DOHH2 (cell line): ENCODE data around the gene PHLDB2.

ENCODE experiments used
- H3F3A ChIP-seq: fragments of 200-600 bp; sonication (generic), shearing (Covaris generic); 2 replicates; pipeline ENCODE4 v1.6.0; 2016; ENCODE audit warnings: antibody characterized with exemption, mild to moderate bottlenecking; ENCODE audit not compliant: control insufficient read depth, insufficient read depth
- H3K27ac ChIP-seq: fragments of 200-600 bp; sonication (generic); 2 replicates; pipeline ENCODE4 v1.5.1; 2014; ENCODE audit warnings: low read depth, mild to moderate bottlenecking, low read length, moderate library complexity
- H3K27me3 ChIP-seq: fragments of 200-600 bp; sonication (generic); 2 replicates; pipeline ENCODE4 v1.6.1; 2014; ENCODE audit warnings: mild to moderate bottlenecking, low read length, mixed read lengths; ENCODE audit not compliant: control insufficient read depth
- H3K36me3 ChIP-seq: fragments of 200-600 bp; sonication (generic); 2 replicates; pipeline ENCODE4 v1.6.1; 2014; ENCODE audit warnings: mild to moderate bottlenecking, low read length, moderate library complexity, mixed read lengths; ENCODE audit not compliant: control insufficient read depth
- H3K4me1 ChIP-seq: fragments of 200-600 bp; sonication (generic); 2 replicates; pipeline ENCODE4 v1.6.1; 2014; ENCODE audit warnings: mild to moderate bottlenecking, low read length, mixed read lengths; ENCODE audit not compliant: control insufficient read depth
- H3K4me2 ChIP-seq: fragments of 200-600 bp; sonication (generic); 2 replicates; pipeline ENCODE4 v1.6.0; 2014; ENCODE audit warnings: mild to moderate bottlenecking, low read length, moderate library complexity
- H3K4me3 ChIP-seq: fragments of 200-600 bp; sonication (generic); 2 replicates; pipeline ENCODE4 v1.5.1; 2014; ENCODE audit warnings: mild to moderate bottlenecking, low read length, mixed read lengths
- H3K79me2 ChIP-seq: fragments of 200-600 bp; sonication (generic); 2 replicates; pipeline ENCODE4 v1.6.1; 2014; ENCODE audit warnings: mild to moderate bottlenecking, low read length, mixed read lengths; ENCODE audit not compliant: control insufficient read depth
- H3K9me2 ChIP-seq: fragments of 200-600 bp; sonication (generic); replicated peaks from 2 replicates; pipeline ENCODE4 v1.6.1; 2014; ENCODE audit warnings: mild to moderate bottlenecking, low read length, mixed read lengths; ENCODE audit not compliant: control insufficient read depth
- H3K9me3 ChIP-seq: fragments of 200-600 bp; sonication (generic); 2 replicates; pipeline ENCODE4 v1.6.1; 2014; ENCODE audit warnings: antibody characterized with exemption, low read length, mixed read lengths; ENCODE audit not compliant: control insufficient read depth, insufficient read depth
- H4K20me1 ChIP-seq: fragments of 200-600 bp; sonication (generic); 2 replicates; pipeline ENCODE4 v1.6.0; 2014; ENCODE audit warnings: low read depth, mild to moderate bottlenecking, antibody characterized with exemption, low read length, moderate library complexity; ENCODE audit not compliant: control insufficient read depth, insufficient read depth
- CTCF ChIP-seq: fragments of 200-600 bp; sonication (generic); IDR thresholded peaks from one replicate; pipeline ENCODE4 v1.5.1; 2014; ENCODE audit warnings: antibody characterized with exemption, mild to moderate bottlenecking, low read depth, low read length; ENCODE audit not compliant: poor library complexity, severe bottlenecking
- EZH2phosphoT487 ChIP-seq: fragments of 200-600 bp; sonication (generic); IDR thresholded peaks from 2 replicates; pipeline ENCODE4 v1.6.1; 2017; ENCODE audit warnings: borderline replicate concordance, mild to moderate bottlenecking, antibody characterized with exemption, low read length, moderate library complexity, mixed read lengths

The PHLDB2 gene

GRCh38 chr3:112003321-112004080, 144.4 kb downstream of the PHLDB2 start:
- Histone ChIP-seq H3K36me3 (no peaks in the 10 kb centered on the region), H3K4me1 (peaks cover 6% of the 10 kb centered on the region; the same call in 1 of the 2 replicates), H3K9me3 (no peaks in the 10 kb centered on the region), H3K9me2 (no peaks in the 10 kb centered on the region), H3K4me2 (no peak overlapping the region), H4K20me1 (no peaks in the 10 kb centered on the region), H3K4me3 (no peak overlapping the region), H3K27ac (no peak overlapping the region), H3F3A (no peaks in the 10 kb centered on the region), H3K79me2 (no peaks in the 10 kb centered on the region), H3K27me3 (peaks cover 13% of the 10 kb centered on the region)
- TF ChIP-seq EZH2phosphoT487 (no peak), CTCF (no peak)

- Histone ChIP-seq H3K9me2 (no peaks in the 10 kb centered on the region), H3F3A (no peaks in the 10 kb centered on the region), H3K36me3 (no peaks in the 10 kb centered on the region), H3K4me3 (no peak overlapping the region), H3K79me2 (no peaks in the 10 kb centered on the region), H3K9me3 (no peaks in the 10 kb centered on the region), H3K27me3 (peaks cover 7% of the 10 kb centered on the region), H3K4me1 (peaks cover under 1% of the 10 kb centered on the region; the same call in 1 of the 2 replicates), H3K4me2 (no peak overlapping the region), H3K27ac (no peak overlapping the region), H4K20me1 (no peaks in the 10 kb centered on the region)
- TF ChIP-seq CTCF (no peak), EZH2phosphoT487 (no peak)
These were observed 145.1 kb downstream of the PHLDB2 start for GRCh38 chr3:112004187-112004586.

GRCh38 chr3:112004669-112005068, 145.6 kb downstream of the PHLDB2 start:
- no peak overlapping the region for H3K4me3 ChIP-seq

More at GRCh38 chr3:112004669-112005068, 145.6 kb downstream of the PHLDB2 start:
- H4K20me1 ChIP-seq = no peaks in the 10 kb centered on the region
- no peak overlapping the region for H3K27ac ChIP-seq
- H3K9me3 ChIP-seq = no peaks in the 10 kb centered on the region
- no peaks in the 10 kb centered on the region for H3K4me1 ChIP-seq
- no peaks in the 10 kb centered on the region for H3K79me2 ChIP-seq
- no peaks in the 10 kb centered on the region for H3K9me2 ChIP-seq
- TF ChIP-seq CTCF (no peak), EZH2phosphoT487 (no peak)
- H3F3A ChIP-seq = no peaks in the 10 kb centered on the region
- H3K27me3 ChIP-seq = peaks cover 2% of the 10 kb centered on the region
- no peak overlapping the region for H3K4me2 ChIP-seq
- H3K36me3 ChIP-seq = no peaks in the 10 kb centered on the region
